ENCODE results near the gene GPM6B. TPM values are rescaled to one million over a fixed set of nuclear protein-coding genes. Genes with fewer than 3 reads are reported as not detected.

GPM6B gene
- total RNA-seq, 1 experiment from 2014 or later = 0.51 TPM

DNA sequence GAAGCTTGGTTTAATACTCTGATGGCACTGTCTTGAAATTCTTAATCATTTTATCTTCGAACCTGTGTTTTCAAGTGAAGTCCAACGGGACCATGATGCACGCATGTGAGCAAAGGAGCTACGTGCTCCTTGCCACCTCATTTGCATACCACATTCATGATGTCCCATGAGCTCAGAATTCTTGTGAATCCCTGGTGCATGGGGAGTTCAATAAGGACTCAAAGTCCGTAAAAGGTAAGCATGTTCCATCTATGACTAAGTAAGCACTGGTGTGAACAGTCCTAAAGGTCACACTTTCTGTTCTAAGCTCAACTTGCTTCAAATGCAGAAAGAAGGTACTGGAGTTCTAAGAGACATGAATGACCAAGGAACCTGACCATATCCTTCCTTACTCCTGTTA is 13.1 kb upstream of the GPM6B start:
- Histone ChIP-seq H3K27ac (ENCODE audit: low read length) (no peak overlapping the region), H3K4me1 (ENCODE audit: insufficient read depth, low read length) (peaks cover 10% of the 10 kb centered on the region), H4K20me1 (ENCODE audit: low read length) (no peaks in the 10 kb centered on the region), H2AFZ (ENCODE audit: low read length) (no peak overlapping the region), H3K27me3 (ENCODE audit: low read length) (no peaks in the 10 kb centered on the region), H3K9me2 (replicated peaks; ENCODE audit: low read length) (no peaks in the 10 kb centered on the region), H3K4me2 (ENCODE audit: low read length) (no peak overlapping the region), H3K4me3 (ENCODE audit: low read length) (no peak overlapping the region), H3K36me3 (ENCODE audit: low read depth, low read length) (no peaks in the 10 kb centered on the region), H3K9me3 (ENCODE audit: low read length) (no peaks in the 10 kb centered on the region), H3K79me2 (ENCODE audit: low read length) (no peaks in the 10 kb centered on the region), H3F3A (ENCODE audit: low read length, unreplicated experiment) (no peaks in the 10 kb centered on the region), H3K9ac (ENCODE audit: low read length) (no peak overlapping the region)
- BruUV-seq (replicated peaks) = no TSS peak
- intact Hi-C loops (cut with micrococcal nuclease) = no loop called here
- no peak for DNase-seq
- ChIA-PET POLR2A (ENCODE audit: unreplicated experiment) (no interaction called here), CTCF (no interaction called here)
- no peak for ATAC-seq
- no peak for TF ChIP-seq EZH2phosphoT487 (IDR thresholded peaks at IDR 0.05; ENCODE audit: borderline replicate concordance, low read length)

DNA sequence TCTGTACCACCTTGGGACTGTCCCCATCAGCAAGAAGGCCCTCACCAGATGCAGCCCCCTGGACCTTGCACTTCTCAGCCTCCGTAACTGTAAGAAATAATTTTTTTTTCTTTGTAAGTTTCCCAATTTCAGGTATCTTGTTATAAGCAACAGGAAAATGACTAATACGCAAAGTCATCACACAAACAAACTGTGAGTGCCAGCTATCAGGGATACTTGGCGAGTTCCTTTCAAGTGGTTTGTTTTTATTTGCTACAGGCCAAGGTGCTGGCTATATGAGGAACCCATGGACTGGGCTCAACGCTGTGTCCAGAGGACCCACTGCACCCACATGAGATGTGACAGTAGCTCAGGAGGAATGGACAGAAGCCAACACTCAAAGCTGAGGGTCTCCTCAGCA is 11.5 kb upstream of the GPM6B start:
- Histone ChIP-seq H3K27me3 (ENCODE audit: low read length) (no peaks in the 10 kb centered on the region), H3K27ac (ENCODE audit: low read length) (no peak overlapping the region), H3K4me2 (ENCODE audit: low read length) (peak overlapping the region; percentile 37), H3K9me2 (replicated peaks; ENCODE audit: low read length) (no peaks in the 10 kb centered on the region), H3K79me2 (ENCODE audit: low read length) (no peaks in the 10 kb centered on the region), H3K4me3 (ENCODE audit: low read length) (no peak overlapping the region), H3F3A (ENCODE audit: low read length, unreplicated experiment) (no peaks in the 10 kb centered on the region), H2AFZ (ENCODE audit: low read length) (no peak overlapping the region), H4K20me1 (ENCODE audit: low read length) (no peaks in the 10 kb centered on the region), H3K4me1 (ENCODE audit: insufficient read depth, low read length) (peaks cover 10% of the 10 kb centered on the region), H3K9ac (ENCODE audit: low read length) (no peak overlapping the region), H3K36me3 (ENCODE audit: low read depth, low read length) (no peaks in the 10 kb centered on the region), H3K9me3 (ENCODE audit: low read length) (no peaks in the 10 kb centered on the region)
- POLR2A ChIA-PET (ENCODE audit: unreplicated experiment) = interaction anchor here (0.6 kb wide), 1 partner anchor 186 kb away, joined by 6 read pairs; no protein-coding TSS in a partner anchor
- TF ChIP-seq EZH2 (IDR thresholded peaks at IDR 0.05; ENCODE audit: low read length, unreplicated experiment) (no peak), EZH2phosphoT487 (IDR thresholded peaks at IDR 0.05; ENCODE audit: borderline replicate concordance, low read length) (no peak)
- TF ChIP-seq, protein P1, sequence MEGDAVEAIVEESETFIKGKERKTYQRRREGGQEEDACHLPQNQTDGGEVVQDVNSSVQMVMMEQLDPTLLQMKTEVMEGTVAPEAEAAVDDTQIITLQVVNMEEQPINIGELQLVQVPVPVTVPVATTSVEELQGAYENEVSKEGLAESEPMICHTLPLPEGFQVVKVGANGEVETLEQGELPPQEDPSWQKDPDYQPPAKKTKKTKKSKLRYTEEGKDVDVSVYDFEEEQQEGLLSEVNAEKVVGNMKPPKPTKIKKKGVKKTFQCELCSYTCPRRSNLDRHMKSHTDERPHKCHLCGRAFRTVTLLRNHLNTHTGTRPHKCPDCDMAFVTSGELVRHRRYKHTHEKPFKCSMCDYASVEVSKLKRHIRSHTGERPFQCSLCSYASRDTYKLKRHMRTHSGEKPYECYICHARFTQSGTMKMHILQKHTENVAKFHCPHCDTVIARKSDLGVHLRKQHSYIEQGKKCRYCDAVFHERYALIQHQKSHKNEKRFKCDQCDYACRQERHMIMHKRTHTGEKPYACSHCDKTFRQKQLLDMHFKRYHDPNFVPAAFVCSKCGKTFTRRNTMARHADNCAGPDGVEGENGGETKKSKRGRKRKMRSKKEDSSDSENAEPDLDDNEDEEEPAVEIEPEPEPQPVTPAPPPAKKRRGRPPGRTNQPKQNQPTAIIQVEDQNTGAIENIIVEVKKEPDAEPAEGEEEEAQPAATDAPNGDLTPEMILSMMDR (conservative IDR thresholded peaks at IDR 0.05; ENCODE audit: low read depth, low read length) = no peak
- DNase-seq = peak; percentile 52
- CTCF ChIA-PET = no interaction called here
- BruUV-seq (replicated peaks) = no TSS peak
- peak; percentile 74 for ATAC-seq
- intact Hi-C loops (cut with micrococcal nuclease) = no loop called here

DNA sequence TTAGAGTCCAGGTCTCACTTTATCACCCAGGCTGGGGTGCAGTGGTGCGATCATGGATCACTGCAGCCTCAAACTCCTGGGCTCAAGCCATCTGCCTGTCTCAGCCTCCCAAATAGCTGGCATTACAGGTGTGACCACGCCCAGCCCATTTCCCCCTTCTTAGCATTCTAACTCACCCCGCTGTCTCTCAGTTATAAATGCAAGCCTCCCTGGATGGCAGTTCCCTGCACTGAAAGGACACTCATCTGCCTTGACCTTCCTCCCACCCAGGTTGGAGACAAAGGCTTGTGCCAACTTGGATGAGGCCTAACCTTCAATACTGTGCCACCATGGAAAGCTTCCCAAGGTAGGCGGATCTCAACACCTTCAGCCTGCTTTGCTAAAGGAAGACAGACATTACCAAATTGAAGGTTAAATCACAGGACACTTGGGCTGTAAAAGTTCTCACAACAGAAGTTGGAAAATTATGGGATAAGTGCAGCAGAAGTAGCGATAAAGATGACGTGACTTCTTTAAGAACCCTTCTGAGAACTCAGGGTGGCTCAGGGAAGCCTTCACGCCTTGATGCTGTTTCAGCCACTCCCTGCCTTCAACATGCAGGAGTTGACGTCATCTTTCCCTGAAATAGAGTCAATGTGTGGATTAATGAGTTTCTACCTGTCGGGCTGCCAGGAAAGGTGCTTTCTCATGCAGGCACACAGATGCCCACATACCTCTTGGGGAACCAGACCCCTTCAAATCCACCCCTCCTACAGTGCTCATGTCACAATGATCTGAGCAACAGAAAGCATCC is 10.6 kb upstream of the GPM6B start:
- no peak overlapping the region for H3K9ac ChIP-seq (ENCODE audit: low read length)
- POLR2A ChIA-PET (ENCODE audit: unreplicated experiment) = no interaction called here
- no peak overlapping the region for H3K27ac ChIP-seq (ENCODE audit: low read length)
- no peaks in the 10 kb centered on the region for H3F3A ChIP-seq (ENCODE audit: low read length, unreplicated experiment)
- no peaks in the 10 kb centered on the region for H3K9me2 ChIP-seq (replicated peaks; ENCODE audit: low read length)
- no peaks in the 10 kb centered on the region for H3K9me3 ChIP-seq (ENCODE audit: low read length)
- no peaks in the 10 kb centered on the region for H3K27me3 ChIP-seq (ENCODE audit: low read length)
- TF ChIP-seq EZH2 (IDR thresholded peaks at IDR 0.05; ENCODE audit: low read length, unreplicated experiment) (no peak), EZH2phosphoT487 (IDR thresholded peaks at IDR 0.05; ENCODE audit: borderline replicate concordance, low read length) (no peak)
- TF ChIP-seq, protein P1 (conservative IDR thresholded peaks at IDR 0.05; ENCODE audit: low read depth, low read length) = no peak
- no peak overlapping the region for H2AFZ ChIP-seq (ENCODE audit: low read length)
- H3K79me2 ChIP-seq (ENCODE audit: low read length) = no peaks in the 10 kb centered on the region
- H3K36me3 ChIP-seq (ENCODE audit: low read depth, low read length) = no peaks in the 10 kb centered on the region
- H3K4me1 ChIP-seq (ENCODE audit: insufficient read depth, low read length) = peaks cover 10% of the 10 kb centered on the region
- CTCF ChIA-PET = no interaction called here
- no peak overlapping the region for H3K4me2 ChIP-seq (ENCODE audit: low read length)
- no peak overlapping the region for H3K4me3 ChIP-seq (ENCODE audit: low read length)
- intact Hi-C loops (cut with micrococcal nuclease) = no loop called here
- no peaks in the 10 kb centered on the region for H4K20me1 ChIP-seq (ENCODE audit: low read length)
- BruUV-seq (replicated peaks) = no TSS peak
- no peak for ATAC-seq
- DNase-seq = no peak
